GM19324 (cell line): ENCODE data around the gene VPS13D.

ENCODE experiments used
- ATAC-seq: cut with Tn5 transposase; IDR thresholded peaks from one replicate; pipeline ENCODE4 v1.9.1; 2021; ENCODE audit warnings: mild to moderate bottlenecking, moderate library complexity; ENCODE audit not compliant: unreplicated experiment, low FRiP score

VPS13D gene

GRCh38 chr1:12542616-12543592 is 313.1 kb downstream of the VPS13D start:
- no peak for ATAC-seq

GRCh38 chr1:12543740-12544154 is 313.9 kb downstream of the VPS13D start:
- no peak for ATAC-seq

- ATAC-seq: no peak
Measured at GRCh38 chr1:12544357-12544756, 314.5 kb downstream of the VPS13D start.

DNA sequence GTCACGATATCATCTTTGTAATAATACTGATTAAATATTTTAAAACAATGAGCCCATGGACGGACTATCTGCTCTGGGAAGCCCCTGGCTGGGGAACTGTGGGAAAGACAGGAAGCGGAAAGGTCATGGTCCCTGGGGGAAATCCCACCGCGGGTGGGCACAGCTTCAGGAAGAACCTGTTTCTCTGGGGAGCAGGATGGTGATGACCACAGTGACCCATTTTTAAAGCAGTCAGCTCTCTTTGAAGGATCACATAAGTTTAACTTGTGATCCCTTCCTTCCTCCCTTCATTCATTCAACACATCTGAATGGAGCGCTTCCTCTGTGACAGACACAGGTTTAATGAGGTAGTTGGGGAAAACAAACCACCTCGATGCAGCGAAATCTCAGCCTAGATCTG is 315.2 kb downstream of the VPS13D start:
- ATAC-seq: no peak

DNA sequence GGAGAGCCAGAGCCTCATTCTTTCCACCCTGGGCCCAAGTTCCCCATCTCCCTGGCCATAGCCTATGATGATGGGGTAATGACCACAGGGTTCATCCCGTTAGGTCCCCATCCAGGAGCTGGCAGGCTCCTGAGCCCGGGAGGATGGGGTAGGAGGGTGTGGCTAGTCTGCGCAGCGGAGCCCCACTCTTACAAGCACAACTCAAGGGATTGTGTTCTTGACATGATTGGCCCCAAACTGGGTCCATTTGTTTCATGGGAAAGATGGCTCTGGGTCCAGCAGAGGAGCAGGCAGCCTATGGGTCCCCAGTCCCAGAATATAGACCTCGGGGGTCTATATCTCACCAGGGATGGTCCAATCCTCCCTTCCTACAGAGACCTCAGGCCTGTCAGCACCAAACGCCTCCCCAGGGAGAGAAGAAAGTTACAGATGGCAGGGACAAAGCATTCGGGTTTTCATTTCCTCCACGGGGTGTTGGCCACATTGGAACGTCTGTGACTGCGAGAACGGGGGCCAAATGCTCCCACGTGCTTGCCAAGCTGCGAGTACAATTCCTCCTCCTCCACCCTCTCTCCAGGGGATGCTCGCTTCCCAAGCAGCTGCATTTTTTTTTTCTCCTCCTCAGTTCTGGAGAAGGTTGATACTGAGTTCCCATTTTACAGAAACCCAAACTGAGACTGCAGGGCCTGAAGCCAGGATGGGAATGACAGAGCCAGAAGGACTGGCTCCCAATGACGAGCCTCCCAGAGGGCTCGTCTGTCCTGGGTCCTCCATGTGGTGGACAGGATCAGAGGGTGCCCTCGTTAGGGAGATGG is 317.1 kb downstream of the VPS13D start:
- ATAC-seq: no peak

- no peak for ATAC-seq
Measured at GRCh38 chr1:12547586-12548225, 317.9 kb downstream of the VPS13D start.

- no peak for ATAC-seq
Measured at GRCh38 chr1:12548279-12548972, 318.6 kb downstream of the VPS13D start.

DNA sequence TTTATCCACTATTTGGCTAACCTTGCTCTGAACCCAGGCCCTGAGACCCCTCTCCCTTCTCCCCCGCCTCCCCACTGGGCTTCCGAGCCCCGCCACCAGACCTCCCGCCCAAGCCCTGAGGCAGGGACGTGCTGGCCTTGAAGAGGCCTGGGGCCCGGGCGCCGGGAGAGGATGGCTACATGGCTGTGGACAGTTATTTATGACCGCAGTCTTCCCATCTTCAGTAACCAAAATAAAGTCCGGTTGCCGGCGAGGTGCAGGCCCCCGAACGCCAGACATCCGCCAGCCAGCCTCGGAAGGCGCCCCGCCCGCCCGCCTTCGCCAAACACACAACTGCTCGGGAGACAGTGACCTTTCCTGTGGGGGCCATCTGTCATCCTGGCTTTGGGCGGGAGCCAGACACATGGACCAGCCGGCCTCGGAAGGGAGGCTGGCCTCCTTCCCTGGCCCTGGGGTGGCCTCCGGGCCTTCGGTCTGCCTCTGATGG is 319.2 kb downstream of the VPS13D start:
- no peak for ATAC-seq

DNA sequence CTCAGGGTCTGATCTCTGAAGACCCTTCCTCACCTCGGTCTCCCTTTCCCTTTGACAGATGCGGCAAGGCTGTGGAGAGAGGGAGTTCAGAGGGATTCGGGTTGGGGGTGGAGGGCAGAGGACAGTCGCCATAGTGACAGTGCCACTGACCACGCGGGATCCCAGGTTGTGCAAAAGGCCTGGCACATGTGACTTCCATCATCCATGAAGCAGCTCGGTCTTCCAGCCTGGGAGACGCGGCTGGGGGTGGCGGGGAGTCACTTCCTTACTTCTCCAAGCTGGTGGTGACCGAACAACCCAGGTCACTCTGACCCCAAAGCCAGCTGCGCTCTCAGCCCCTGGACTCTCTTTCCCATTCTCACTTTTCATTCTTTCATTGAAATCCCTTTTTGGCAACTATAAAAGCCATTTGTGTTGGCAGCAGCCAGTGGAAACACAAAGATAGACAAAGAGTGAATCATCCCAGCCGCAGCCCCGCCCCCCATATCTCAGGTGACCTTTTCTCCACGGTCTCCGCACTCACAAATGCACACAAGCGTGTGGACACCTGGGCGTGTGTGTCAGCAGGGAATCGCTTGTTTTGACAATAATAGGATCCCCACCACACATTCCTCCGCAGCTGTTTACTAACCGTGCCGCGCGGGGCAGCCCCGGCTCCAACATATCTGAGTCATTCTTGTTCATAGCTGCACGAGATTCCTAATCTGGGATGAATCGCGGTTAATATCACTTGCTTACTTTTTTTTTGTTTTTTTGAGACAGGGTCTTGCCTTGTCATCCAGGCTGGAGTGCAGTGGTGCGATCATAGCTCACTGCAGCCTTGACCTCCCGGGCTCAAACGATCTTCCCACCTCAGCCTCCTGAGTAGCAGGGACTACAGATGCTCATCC is 319.9 kb downstream of the VPS13D start:
- no peak for ATAC-seq

DNA sequence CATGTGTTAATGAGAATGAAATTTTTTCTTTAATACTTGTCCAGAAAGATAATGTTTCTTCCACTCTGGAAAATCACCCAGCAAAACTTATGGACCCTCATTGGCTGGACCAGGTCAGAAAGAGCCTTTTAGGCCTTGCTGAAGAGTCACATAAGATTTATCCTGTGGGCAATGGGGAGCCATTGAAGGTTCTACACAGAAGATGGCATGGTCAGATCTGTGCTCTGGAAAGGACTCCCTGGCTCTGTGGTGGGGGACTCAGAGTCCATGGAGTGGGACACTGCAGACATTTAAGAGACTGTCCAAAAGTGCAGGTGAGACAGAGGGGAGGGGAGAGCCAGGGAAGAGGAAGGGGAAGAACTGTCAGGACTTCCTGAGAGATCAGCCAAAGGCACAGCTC is 321.8 kb downstream of the VPS13D start:
- no peak for ATAC-seq

DNA sequence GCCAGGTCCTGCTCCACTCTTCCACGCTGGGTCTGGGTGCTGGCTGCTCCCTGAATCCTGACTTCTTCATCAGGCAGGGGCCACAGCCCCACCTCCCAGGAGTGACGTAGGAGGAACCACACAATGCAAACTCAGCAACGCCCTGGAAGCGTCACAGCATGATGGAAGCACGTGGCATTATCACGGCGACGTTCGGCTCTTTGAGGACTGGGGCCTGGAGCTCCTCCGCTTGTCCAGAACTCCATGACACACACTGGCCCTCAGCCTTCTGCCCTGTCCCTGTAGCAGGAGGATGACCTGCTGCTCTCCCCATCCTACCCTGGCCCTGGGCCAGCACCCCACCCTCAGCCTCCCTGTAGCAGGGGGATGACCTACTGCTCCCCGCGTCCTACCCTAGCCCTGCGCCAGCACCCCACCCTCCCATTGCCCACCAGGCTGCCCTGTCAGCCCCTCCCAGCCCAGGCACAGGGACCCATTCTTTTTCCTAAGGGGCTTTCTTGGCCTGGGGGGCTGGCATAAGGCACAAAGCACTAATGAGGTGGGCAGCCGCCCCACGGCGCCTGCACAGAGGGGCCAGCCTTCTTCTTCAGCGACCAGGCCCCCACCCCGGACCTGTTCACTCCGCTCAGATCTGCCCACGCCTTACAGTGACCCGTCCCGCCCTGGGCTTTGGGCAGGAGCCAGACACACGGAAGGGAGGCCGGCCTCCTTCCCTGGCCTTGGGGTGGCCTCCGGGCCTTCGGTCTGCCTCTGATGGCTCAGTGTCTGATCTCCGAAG is 322.5 kb downstream of the VPS13D start:
- no peak for ATAC-seq

GRCh38 chr1:12552951-12553921 is 323.4 kb downstream of the VPS13D start:
- ATAC-seq: no peak

DNA sequence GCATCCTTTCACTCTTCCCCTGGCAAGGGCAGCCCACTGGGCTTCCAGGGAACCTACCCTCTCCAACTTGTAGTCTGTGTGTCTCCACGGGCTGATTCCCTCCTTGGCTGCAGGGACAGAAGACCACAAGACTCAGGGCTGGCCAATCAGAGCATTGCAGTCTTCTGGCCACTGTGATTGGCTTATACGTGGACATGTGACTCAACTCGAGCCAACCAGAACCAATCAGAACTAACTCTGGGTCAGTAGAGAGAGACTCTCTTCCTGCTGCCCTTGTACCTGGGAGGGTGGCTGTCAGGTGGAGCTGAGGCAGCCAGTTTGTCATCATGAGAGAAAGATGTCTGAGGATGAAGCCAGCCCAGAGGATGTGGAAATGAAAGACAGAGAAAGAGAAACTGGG is 324.1 kb downstream of the VPS13D start:
- no peak for ATAC-seq

DNA sequence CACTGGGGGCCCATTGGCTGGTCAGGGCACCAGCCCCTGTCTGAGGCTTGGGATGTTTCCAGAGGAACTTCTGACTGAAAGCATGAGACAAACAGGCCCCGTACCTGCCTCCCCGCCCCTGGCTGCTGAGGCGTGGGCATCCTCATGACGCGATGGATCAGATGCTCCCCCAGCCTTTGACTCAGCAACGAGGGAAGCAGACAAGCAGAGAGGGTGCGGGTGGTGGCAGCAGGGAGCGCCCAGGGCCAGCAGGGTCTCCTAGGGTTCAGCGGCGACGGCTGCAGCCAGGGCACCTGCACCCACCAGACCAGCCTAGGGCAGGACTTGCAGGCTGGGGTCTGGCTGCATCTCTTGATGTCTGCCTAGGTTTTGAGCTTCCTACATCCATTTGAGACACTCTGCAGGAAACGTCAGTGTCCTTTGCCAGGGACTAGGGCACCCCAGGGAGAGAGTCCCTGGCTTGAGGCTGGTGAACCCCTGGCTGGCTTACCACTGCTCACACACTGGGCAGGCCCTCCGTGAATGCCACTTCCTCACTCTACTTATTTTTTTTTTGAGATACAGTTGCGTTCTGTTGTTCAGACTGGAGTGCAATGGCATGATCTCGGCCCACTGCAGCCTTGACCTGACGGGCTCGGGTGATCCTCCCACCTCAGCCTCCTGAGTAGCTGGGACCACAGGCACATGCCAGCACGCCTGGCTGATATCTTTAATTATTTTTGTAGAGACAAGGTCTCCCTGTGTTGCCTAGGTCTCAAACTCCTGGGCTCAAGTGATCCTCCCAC is 324.9 kb downstream of the VPS13D start:
- ATAC-seq: no peak

DNA sequence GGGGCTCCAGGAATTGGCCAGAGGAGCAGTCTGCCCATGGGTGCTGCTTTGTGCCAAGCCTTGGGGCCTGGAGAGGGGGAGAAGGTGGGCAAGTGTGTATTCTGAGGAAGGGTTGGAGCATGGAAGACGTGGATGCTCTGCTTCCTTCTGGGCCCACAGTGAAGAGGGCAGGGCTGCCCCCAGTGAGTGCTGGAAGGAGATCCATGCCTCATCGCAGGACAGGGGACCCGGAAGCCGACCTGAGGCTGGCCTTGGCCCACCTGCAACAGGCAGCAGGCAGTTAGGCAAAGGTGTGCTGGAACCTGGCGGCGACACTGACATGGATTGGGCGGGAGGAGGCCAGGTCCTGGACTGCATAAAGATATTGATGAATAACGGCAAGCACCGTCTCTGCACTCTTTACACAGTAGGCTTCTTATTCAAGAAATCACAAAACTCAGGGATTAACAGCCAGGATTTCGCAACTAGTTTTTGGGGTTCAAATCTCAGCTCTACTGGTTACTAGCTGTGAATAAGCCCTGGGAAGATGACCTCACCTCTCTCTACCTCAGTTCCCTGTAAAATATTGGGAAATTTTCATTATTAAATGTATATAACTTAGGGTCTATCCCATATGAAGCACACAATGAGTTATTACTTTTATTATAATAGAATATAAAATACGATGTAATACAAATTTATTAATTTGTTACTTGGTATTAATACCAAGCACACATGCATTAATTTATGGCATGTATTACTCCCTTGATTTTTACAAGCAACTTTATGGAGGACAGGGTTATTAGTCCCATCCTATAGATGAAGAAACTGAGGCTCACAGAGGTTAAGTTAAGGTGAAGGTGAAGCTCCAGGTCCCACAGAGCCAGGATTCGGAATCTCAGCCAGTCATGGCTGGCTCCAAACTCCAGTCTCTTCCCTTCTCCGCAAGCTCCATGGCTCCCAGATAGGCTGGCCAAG is 325.9 kb downstream of the VPS13D start:
- no peak for ATAC-seq
